CD4-positive, alpha-beta T cell treated with Interferon gamma for 1 hour (primary cell): Measurements from ENCODE around the gene PHPT1.
A peak's percentile ranks its signal among the peaks of the same experiment; 100 is the strongest.
"Not testable (repeated sequence)": the region's sequence is repeated elsewhere in the genome, so short reads cannot be mapped to it uniquely, and the experiment has no call there.

ENCODE experiments used
- DNase-seq: peaks from one replicate; pipeline ENCODE4 v3.0.0-alpha.2; 2020

The PHPT1 gene

GRCh38 chr9:136837856-136838277 lies 11.3 kb upstream of the PHPT1 start:
- DNase-seq = not testable (repeated sequence)

DNA sequence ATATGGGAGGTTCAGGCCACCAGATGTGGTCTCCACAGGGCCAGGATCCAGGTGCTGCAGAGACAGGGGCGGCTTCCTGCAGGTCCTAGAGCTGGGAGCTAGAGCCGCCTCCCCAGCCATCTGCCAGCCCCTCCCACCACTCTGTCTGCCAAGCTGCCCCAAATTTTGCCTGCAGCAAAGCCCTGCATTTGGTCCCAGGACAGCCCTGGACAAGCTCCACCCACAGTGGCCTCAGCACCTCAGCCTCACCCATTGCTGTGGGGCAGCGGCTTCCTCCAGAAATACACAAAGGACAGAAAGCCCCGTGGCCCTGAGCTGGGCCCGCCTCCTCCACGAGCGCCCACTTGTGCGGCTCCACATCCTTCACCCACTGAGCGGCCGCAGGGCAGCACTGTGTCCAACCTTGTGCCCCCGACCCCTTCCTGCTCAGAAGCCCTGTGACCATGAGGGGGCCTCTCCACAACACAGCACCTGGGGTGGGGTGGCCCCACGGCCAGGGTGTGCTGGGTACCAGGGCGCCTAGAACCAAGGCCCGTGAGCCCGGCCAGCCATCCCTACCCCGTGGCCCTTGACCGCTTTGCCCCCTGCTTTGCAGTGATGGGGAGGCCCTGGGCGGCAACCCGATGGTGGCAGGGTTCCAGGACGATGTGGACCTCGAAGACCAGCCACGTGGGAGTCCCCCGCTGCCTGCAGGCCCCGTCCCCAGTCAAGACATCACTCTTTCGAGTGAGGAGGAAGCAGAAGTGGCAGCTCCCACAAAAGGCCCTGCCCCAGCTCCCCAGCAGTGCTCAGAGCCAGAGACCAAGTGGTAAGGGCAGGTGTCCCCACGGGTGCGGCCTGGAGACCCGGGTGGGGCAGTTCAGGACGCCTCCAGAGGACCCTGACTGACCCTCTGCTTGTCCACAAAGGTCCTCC lies 10.6 kb upstream of the PHPT1 start:
- DNase-seq = no peak

GRCh38 chr9:136839229-136840139 lies 9.7 kb upstream of the PHPT1 start:
- DNase-seq = no peak

GRCh38 chr9:136840140-136840876 lies 8.9 kb upstream of the PHPT1 start:
- no peak for DNase-seq

DNA sequence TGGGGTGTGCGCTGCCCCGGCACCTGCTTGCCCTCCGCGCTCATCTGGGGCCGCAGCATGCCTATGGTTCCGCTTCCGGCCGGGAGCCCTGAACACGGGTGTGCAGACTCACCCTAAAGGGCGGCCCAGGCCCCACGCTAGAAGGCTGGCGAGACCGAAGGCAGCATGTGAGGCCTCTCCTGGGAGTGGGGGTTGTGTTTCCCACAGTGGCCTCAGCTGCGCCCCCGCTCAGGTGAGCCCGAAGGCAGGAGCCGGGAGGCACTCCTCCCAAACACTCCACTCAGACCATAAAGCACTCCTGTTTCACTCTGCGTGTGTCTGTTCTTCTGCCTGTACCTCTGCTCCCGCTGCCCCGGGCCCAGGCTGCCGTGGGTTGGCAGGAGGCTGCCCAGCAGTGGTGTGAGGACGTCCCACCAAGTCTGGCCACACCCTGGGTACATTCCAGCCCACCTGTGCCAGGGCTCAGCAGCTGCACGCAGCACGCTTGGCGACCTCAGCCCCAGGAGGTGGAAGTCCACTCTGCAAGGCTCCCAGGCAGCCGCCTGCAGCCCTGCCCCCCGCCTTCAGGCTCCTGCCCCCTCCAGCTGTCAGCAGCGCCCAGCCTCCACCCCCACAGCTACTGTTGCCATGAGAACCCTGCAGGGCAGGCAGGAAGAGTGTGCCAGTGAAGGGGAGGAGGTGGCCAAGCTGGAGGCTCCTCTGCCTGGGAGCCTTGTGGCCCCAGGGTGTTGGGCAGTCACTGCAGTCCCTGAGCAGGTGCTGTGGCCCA lies 8.1 kb upstream of the PHPT1 start:
- DNase-seq = no peak

DNA sequence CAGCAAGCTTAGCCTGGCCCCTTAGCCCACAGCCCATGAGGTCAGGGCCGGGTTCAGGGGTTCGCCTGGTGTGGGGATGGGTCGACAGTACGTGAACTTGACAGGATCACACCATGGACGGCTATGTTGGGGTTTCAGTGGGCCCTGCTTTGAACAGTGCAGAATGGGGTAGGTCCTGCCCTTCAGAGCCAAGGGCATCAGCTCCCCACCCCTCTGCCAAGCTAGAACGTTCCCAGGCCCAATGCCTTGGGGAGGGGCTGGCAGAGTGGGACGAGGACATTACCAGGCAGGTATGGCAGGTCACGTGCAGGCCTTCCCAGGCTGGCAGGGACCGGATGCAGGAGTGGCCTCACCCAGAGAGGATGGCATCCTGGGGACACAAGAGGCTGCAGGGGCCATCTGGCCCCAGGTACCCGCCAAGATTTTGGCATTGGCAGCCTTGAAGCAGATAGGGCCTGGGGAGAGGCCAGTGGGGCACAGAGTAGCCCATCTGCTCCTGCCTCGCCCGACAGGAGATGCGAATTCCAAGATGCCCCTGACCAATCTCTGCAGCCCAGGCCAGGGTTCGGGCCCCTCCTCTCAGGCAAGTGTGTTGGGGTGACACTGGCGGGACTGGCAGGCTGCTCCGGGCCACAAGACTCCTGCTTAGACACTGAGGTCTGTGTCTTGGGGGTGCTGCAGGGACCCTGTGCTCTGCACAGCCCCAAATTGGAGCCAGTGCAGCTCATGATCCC lies 7.4 kb upstream of the PHPT1 start:
- DNase-seq = not testable (repeated sequence)

DNA sequence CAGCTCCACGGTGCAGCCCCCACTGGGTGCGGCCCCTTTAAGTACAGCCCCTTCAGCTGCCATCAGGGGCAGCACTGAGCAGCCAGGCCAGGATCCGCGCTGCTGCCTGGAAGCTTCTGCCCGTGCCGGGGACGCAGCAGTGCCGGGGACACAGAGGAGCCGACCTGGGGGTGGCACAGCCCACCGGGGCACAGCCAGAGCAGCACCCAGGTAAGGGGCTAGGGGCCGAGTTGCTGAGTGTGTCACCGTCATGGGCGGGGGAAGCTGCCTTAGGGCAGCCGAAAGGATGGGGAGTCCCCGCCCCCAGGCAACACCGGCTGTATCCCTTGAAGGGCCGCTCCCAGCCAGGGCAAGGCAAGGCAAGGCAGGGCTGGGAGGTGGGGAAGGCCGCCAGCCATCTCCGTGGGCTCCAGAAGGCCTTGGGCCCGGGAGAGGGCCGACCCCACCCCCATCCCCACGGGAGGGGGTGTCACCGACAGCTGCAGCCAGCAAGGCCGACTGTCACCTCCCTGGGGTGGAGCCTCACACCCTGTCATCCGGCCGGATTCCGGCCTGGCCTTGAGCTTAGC lies 6.7 kb upstream of the PHPT1 start, which contains the start of gene AJM1:
Gene AJM1 (plus strand): TSS at position 99 of the 569 bp plus-strand sequence. CDS start 1,937 bp downstream, outside the sequence.
- peak; percentile 78 for DNase-seq

DNA sequence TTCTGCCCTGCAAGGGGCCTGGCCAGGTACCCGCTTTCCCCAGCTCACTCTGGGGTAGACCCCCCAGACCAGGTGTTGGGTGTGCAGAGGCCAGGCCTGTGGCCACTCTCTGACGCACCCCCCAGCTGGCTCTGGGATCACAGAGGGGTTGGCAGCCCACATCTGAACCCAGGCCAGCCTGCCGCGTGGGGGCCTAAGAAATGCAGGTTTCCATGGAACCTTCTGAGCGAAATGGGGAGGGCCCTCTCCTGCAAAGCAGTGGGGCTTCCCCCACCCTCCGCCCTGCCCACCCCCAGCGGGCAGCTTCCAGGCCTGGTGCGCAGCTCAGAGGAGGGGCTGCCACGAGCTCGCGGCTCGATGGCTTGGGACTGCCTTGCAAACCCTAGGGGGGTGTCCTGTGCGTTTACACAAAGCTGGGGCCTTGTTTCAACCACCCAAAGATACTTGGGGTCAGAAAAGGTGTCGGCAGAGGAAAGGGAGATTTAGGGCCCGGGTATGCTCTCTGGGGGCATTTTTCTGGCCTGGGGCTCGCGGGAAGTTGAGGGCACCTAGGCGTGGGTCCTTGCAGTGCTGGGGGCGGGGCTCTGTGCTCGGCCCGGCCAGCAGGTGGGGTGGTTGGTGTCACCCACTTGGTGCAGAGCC lies 5.9 kb upstream of the PHPT1 start:
- DNase-seq = not testable (repeated sequence)

GRCh38 chr9:136843801-136844740 lies 5.1 kb upstream of the PHPT1 start:
- DNase-seq = peak; percentile 52

- DNase-seq = no peak
Measured at GRCh38 chr9:136844761-136845464, 4.3 kb upstream of the PHPT1 start.

DNA sequence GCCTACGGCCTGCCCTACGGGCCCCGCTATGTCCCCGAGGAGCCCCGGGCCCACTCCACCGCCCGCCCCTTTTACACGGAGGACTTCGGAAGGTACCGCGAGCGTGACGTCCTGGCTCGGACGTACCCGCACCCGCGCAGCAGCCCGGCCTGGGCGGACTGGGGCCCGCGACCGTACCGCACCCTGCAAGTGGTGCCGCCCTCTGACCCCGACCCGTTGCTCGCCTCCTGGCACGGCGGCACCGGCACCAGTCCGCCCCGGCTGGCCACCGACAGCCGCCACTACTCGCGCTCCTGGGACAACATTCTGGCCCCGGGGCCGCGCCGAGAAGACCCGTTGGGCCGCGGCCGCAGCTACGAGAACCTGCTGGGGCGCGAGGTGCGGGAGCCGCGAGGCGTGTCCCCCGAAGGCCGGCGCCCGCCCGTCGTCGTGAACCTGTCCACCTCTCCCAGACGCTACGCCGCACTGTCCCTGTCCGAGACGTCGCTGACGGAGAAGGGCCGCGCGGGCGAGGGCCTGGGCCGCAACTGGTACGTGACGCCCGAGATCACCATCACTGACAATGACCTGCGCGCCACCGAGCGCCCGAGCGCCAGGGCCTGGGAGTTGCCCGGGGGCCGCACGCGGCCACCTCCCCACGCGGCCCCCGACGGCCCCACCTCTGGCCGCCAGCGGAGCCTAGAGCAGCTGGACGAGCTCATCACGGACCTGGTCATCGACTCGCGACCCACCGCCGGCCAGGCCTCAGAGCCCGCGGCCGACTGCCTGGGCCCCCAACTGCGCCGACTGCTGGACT lies 3.5 kb upstream of the PHPT1 start:
- DNase-seq = no peak

DNA sequence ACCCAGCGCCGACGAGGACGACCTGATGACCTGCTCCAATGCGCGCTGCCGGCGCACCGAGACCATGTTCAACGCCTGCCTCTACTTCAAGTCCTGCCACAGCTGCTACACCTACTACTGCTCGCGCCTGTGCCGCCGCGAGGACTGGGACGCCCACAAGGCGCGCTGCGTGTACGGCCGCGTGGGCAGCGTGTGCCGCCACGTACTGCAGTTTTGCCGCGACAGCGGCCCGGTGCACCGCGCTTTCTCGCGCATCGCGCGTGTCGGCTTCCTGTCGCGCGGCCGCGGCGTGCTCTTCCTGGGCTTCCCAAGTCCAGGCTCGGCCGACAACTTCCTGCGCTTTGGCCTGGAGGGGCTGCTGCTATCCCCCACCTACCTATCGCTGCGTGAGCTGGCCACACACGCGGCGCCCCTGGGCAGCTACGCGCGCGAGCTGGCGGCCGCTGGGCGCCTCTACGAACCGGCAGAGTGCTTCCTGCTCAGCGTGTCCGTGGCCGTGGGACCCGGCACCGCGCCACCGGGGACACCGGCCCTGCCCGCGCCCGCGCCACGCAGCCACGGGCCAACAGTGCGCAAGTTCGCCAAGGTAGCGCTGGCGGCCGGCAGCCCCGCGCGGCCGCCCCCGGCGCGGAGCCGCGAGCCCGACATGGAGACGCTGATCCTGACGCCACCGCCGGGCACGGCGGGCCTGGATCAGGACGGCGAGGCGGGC lies 2.7 kb upstream of the PHPT1 start:
- DNase-seq = no peak

GRCh38 chr9:136847088-136847825 lies 2.0 kb upstream of the PHPT1 start:
- no peak for DNase-seq

- DNase-seq = peak; percentile 67
Measured at GRCh38 chr9:136847826-136848392, 1.3 kb upstream of the PHPT1 start.

- DNase-seq = no peak
Measured at GRCh38 chr9:136848393-136849037, 694 bp upstream of the PHPT1 start.
